ENCODE data around the gene TTC28.

The TTC28 gene

DNA sequence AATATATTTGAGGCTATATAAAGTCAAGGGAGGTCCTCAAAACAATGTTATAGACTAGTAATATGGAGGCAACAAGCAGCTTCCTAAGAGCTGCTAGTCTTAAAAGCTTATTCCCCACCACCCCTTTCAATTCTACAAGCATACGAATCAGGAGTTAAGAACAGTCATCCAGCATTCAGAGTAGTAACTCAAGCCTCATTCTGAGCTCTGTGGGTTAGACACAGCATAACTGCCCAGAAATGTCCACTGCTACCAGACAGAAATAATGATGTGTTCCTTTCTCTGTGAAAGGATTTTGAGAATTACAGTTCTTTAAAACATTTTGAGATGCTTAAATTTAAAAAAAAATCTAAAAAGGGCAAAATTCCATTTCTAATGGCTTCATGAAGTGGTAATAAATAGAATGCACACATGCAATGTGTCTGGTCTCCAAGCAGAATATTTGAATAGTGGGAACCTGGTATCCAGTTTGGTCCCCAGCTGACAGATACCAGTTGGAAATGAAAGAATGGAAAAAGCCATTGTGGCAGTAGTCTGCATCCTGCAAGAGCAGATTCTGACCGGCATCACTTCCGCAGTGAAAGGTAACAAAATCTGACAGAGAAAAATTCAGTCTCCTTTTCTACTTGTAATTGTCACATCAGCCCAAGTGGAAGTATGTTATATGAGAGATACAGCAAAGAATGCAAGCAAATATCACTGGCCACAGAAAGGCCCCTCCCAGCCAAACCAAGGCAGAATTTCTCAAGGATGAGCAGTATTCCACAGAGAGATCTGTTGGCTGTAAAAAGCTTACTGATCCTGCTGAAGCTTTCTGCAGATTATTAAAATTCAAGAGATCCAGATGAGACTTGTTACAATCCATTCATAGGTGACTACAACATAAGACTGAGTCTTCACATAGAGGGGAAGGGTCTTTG lies 449.8 kb downstream of the TTC28 start (continued):
- TF ChIP-seq AEBP2 (tag by site-specific recombination; IDR thresholded peaks at IDR 0.05; ENCODE audit: borderline replicate concordance): no peak
- no peak for TF ChIP-seq ZNF791 (tag by site-specific recombination; IDR thresholded peaks at IDR 0.05)
- no peak for TF ChIP-seq KLF8 (tag by site-specific recombination; IDR thresholded peaks at IDR 0.05)
- TF ChIP-seq ZNF19 (tag by site-specific recombination; IDR thresholded peaks at IDR 0.05; ENCODE audit: low read depth): no peak
- TF ChIP-seq ZNF600 (tag by site-specific recombination; IDR thresholded peaks at IDR 0.05): no peak
- TF ChIP-seq MYNN (tag by site-specific recombination; IDR thresholded peaks at IDR 0.05; ENCODE audit: borderline replicate concordance): no peak
- TF ChIP-seq, protein P1, sequence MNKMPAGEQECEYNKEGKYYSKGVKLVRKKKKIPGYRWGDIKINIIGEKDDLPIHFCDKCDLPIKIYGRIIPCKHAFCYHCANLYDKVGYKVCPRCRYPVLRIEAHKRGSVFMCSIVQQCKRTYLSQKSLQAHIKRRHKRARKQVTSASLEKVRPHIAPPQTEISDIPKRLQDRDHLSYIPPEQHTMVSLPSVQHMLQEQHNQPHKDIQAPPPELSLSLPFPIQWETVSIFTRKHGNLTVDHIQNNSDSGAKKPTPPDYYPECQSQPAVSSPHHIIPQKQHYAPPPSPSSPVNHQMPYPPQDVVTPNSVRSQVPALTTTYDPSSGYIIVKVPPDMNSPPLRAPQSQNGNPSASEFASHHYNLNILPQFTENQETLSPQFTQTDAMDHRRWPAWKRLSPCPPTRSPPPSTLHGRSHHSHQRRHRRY (tag by site-specific recombination; IDR thresholded peaks at IDR 0.05): no peak
- no peak for TF ChIP-seq HOXA7 (CRISPR knock-in tag; IDR thresholded peaks at IDR 0.05; ENCODE audit: borderline replicate concordance)
- TF ChIP-seq, protein P2, sequence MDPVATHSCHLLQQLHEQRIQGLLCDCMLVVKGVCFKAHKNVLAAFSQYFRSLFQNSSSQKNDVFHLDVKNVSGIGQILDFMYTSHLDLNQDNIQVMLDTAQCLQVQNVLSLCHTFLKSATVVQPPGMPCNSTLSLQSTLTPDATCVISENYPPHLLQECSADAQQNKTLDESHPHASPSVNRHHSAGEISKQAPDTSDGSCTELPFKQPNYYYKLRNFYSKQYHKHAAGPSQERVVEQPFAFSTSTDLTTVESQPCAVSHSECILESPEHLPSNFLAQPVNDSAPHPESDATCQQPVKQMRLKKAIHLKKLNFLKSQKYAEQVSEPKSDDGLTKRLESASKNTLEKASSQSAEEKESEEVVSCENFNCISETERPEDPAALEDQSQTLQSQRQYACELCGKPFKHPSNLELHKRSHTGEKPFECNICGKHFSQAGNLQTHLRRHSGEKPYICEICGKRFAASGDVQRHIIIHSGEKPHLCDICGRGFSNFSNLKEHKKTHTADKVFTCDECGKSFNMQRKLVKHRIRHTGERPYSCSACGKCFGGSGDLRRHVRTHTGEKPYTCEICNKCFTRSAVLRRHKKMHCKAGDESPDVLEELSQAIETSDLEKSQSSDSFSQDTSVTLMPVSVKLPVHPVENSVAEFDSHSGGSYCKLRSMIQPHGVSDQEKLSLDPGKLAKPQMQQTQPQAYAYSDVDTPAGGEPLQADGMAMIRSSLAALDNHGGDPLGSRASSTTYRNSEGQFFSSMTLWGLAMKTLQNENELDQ (tag by site-specific recombination; IDR thresholded peaks at IDR 0.05; ENCODE audit: low read depth): no peak

- no peak for TF ChIP-seq ZNF132 (tag by site-specific recombination; IDR thresholded peaks at IDR 0.05; ENCODE audit: borderline replicate concordance)
- TF ChIP-seq, protein P3, sequence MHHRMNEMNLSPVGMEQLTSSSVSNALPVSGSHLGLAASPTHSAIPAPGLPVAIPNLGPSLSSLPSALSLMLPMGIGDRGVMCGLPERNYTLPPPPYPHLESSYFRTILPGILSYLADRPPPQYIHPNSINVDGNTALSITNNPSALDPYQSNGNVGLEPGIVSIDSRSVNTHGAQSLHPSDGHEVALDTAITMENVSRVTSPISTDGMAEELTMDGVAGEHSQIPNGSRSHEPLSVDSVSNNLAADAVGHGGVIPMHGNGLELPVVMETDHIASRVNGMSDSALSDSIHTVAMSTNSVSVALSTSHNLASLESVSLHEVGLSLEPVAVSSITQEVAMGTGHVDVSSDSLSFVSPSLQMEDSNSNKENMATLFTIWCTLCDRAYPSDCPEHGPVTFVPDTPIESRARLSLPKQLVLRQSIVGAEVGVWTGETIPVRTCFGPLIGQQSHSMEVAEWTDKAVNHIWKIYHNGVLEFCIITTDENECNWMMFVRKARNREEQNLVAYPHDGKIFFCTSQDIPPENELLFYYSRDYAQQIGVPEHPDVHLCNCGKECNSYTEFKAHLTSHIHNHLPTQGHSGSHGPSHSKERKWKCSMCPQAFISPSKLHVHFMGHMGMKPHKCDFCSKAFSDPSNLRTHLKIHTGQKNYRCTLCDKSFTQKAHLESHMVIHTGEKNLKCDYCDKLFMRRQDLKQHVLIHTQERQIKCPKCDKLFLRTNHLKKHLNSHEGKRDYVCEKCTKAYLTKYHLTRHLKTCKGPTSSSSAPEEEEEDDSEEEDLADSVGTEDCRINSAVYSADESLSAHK (tag by site-specific recombination; IDR thresholded peaks at IDR 0.05): no peak
- no peak for TF ChIP-seq ZNF37A (tag by site-specific recombination; IDR thresholded peaks at IDR 0.05)
- TF ChIP-seq PATZ1 (tag by site-specific recombination; IDR thresholded peaks at IDR 0.05): no peak
- no peak for TF ChIP-seq ZNF114 (tag by site-specific recombination; IDR thresholded peaks at IDR 0.05)
- TF ChIP-seq ZNF488 (tag by site-specific recombination; IDR thresholded peaks at IDR 0.05): no peak
- TF ChIP-seq ZNF561 (tag by site-specific recombination; IDR thresholded peaks at IDR 0.05; ENCODE audit: borderline replicate concordance): no peak
- no peak for TF ChIP-seq ZNF610 (tag by site-specific recombination; IDR thresholded peaks at IDR 0.05; ENCODE audit: borderline replicate concordance)
- no peak for TF ChIP-seq SP3 (tag by site-specific recombination; IDR thresholded peaks at IDR 0.05)
- TF ChIP-seq, protein P4, sequence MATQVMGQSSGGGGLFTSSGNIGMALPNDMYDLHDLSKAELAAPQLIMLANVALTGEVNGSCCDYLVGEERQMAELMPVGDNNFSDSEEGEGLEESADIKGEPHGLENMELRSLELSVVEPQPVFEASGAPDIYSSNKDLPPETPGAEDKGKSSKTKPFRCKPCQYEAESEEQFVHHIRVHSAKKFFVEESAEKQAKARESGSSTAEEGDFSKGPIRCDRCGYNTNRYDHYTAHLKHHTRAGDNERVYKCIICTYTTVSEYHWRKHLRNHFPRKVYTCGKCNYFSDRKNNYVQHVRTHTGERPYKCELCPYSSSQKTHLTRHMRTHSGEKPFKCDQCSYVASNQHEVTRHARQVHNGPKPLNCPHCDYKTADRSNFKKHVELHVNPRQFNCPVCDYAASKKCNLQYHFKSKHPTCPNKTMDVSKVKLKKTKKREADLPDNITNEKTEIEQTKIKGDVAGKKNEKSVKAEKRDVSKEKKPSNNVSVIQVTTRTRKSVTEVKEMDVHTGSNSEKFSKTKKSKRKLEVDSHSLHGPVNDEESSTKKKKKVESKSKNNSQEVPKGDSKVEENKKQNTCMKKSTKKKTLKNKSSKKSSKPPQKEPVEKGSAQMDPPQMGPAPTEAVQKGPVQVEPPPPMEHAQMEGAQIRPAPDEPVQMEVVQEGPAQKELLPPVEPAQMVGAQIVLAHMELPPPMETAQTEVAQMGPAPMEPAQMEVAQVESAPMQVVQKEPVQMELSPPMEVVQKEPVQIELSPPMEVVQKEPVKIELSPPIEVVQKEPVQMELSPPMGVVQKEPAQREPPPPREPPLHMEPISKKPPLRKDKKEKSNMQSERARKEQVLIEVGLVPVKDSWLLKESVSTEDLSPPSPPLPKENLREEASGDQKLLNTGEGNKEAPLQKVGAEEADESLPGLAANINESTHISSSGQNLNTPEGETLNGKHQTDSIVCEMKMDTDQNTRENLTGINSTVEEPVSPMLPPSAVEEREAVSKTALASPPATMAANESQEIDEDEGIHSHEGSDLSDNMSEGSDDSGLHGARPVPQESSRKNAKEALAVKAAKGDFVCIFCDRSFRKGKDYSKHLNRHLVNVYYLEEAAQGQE (tag by site-specific recombination; IDR thresholded peaks at IDR 0.05): no peak
- no peak for TF ChIP-seq REPIN1 (tag by site-specific recombination; IDR thresholded peaks at IDR 0.05; ENCODE audit: low read depth)
- no peak for TF ChIP-seq ZNF341 (tag by site-specific recombination; IDR thresholded peaks at IDR 0.05; ENCODE audit: low read depth)
These were observed 455.8 kb downstream of the TTC28 start for GRCh38 chr22:28223826-28224225.

More at GRCh38 chr22:28223826-28224225, 455.8 kb downstream of the TTC28 start:
- ChIA-PET POLR2A (interaction anchor here (0.6 kb wide), 1 partner anchor 24 kb away, joined by 4 read pairs; no protein-coding TSS in a partner anchor), CTCF (interaction anchor here (0.6 kb wide), 1 partner anchor 1958 kb away, joined by 3 read pairs; no protein-coding TSS in a partner anchor)
- Histone ChIP-seq H3K27ac (ENCODE audit: extremely low read depth, low read depth, low read length) (no peak overlapping the region), H3K4me3 (ENCODE audit: low read depth, low read length) (no peak overlapping the region), H3K36me3 (ENCODE audit: control insufficient read depth in 2 of 2, insufficient read depth in 1 of 2, low read length in 2 of 2) (no peaks in the 10 kb centered on the region), H3K4me1 (ENCODE audit: control insufficient read depth, insufficient read depth, low read length) (no peaks in the 10 kb centered on the region), H3K9me3 (ENCODE audit: control insufficient read depth, insufficient read depth, low read depth, low read length) (no peaks in the 10 kb centered on the region)

Measured in HEK293 (cell line).